Esophagus muscularis mucosa (tissue), 4 donors: ENCODE results near the gene SLC35F2. TPM values are rescaled to one million over a fixed set of nuclear protein-coding genes. Genes with fewer than 3 reads are reported as not detected.
A peak's percentile ranks its signal among the peaks of the same experiment; 100 is the strongest.

Experiments used
- DNase-seq: peaks from one replicate; pipeline ENCODE4 v3.0.0-alpha.2; 2017; ENCODE audit errors: extremely low spot score
- H3K27ac ChIP-seq, 4 donors: fragments of 200-600 bp; sonication (generic); replicated peaks in 1 of 4; 1 replicate in 3 of 4; 2 replicates in 1 of 4; pipeline ENCODE4 v1.5.1; 2016 to 2019; ENCODE audit warnings: mild to moderate bottlenecking in 1 of 4
- H3K27me3 ChIP-seq, 4 donors: fragments of 200-600 bp; sonication (generic); one replicate each; pipeline versions ENCODE4 v1.5.1 to v1.6.0; 2016 to 2019
- H3K36me3 ChIP-seq, 4 donors: fragments of 200-600 bp; sonication (generic); one replicate each; pipeline ENCODE4 v1.5.1; 2016 to 2019
- H3K4me1 ChIP-seq, 4 donors: fragments of 200-600 bp; sonication (generic); one replicate each; pipeline ENCODE4 v1.5.1; 2016 to 2019
- H3K4me3 ChIP-seq, 4 donors: fragments of 200-600 bp; sonication (generic); 1 replicate in 2 of 4; 2 replicates in 2 of 4; pipeline ENCODE4 v1.5.1; 2016 to 2019; ENCODE audit warnings: mild to moderate bottlenecking in 4 of 4, moderate library complexity in 1 of 4
- H3K9me3 ChIP-seq, 4 donors: fragments of 200-600 bp; sonication (generic); 1 replicate in 3 of 4; 2 replicates in 1 of 4; pipeline ENCODE4 v1.5.1; 2016 to 2019
- CTCF ChIP-seq, 3 experiments: fragments of 200-600 bp in 2 of 3; fragments of 450-650 bp in 1 of 3; sonication (generic) in 2 of 3; IDR thresholded peaks; one replicate each; pipeline ENCODE4 v1.5.1; 2017 to 2019; ENCODE audit warnings: antibody characterized with exemption in 3 of 3, mild to moderate bottlenecking in 2 of 3, moderate library complexity in 1 of 3
- EP300 ChIP-seq: sonication (generic); formaldehyde crosslinking; IDR thresholded peaks from one replicate; pipeline ENCODE4 v1.6.1; 2017; ENCODE audit warnings: antibody characterized with exemption
- POLR2A ChIP-seq: fragments of 450-650 bp; IDR thresholded peaks from one replicate; pipeline ENCODE4 v1.6.1; 2017; ENCODE audit warnings: antibody characterized with exemption, moderate library complexity, mild to moderate bottlenecking, low read depth
- POLR2AphosphoS5 ChIP-seq, 2 donors: sonication (generic); formaldehyde crosslinking; IDR thresholded peaks; one replicate each; pipeline ENCODE4 v1.6.1; 2017; ENCODE audit warnings: antibody characterized with exemption in 2 of 2
- WGBS: methylation state at CpG from one replicate; pipeline ENCODE4 v1.1.5; 2018; 5-methylcytosine and 5-hydroxymethylcytosine counted together
- intact Hi-C: fragments of 100-400 bp; cut with DNase I; formaldehyde crosslinking; loops from one replicate; pipeline ENCODE4 v1.15.1; 2023
- total RNA-seq, 4 donors: library from RNA; depleted of rRNA; stranded (reverse); fragments of >200 nt; gene quantifications; one replicate each; pipeline versions ENCODE4 v1.1.0 to v1.2.1, GENCODE V29; 2016

Gene SLC35F2
- total RNA-seq, 4 donors from 2014 or later = 2.1 to 4.1 (median 3.9) TPM

GRCh38 chr11:107780136-107780535, 78.5 kb downstream of the SLC35F2 start:
- no peak for TF ChIP-seq EP300
- no peak for TF ChIP-seq POLR2A
- no peaks in the 10 kb centered on the region for H3K36me3 ChIP-seq
- no peak overlapping the region for H3K4me3 ChIP-seq
- no peaks in the 10 kb centered on the region for H3K9me3 ChIP-seq
- intact Hi-C loops = no loop called here
- no peaks in the 10 kb centered on the region for H3K4me1 ChIP-seq
- DNase-seq = no peak
- H3K27ac ChIP-seq = no peak overlapping the region
- peaks cover 0 to 8% (median 0%) of the 10 kb centered on the region in 4 donors for H3K27me3 ChIP-seq
- WGBS = 44% methylated on average over 3 of the region's 3 CpGs

- WGBS = 83% methylated on average over 7 of the region's 7 CpGs
- Histone ChIP-seq H3K9me3 (no peaks in the 10 kb centered on the region), H3K4me1 (no peaks in the 10 kb centered on the region), H3K36me3 (no peaks in the 10 kb centered on the region), H3K4me3 (no peak overlapping the region), H3K27me3 (peaks cover 0 to 8% (median 0%) of the 10 kb centered on the region in 4 donors), H3K27ac (no peak overlapping the region)
- intact Hi-C loops = no loop called here
- no peak for DNase-seq
- TF ChIP-seq POLR2A (no peak), POLR2AphosphoS5 (IDR thresholded peaks at IDR 0.05) (no peak), CTCF (IDR thresholded peaks at IDR 0.05) (no peak), EP300 (no peak)
Observed at GRCh38 chr11:107778839-107779517, 79.6 kb downstream of the SLC35F2 start.

- TF ChIP-seq EP300 = no peak
- TF ChIP-seq CTCF (IDR thresholded peaks at IDR 0.05) = no peak
- no peak for TF ChIP-seq POLR2AphosphoS5 (IDR thresholded peaks at IDR 0.05)
- TF ChIP-seq POLR2A = no peak
- H3K4me3 ChIP-seq = no peak overlapping the region
- intact Hi-C loops = no loop called here
- DNase-seq = no peak
- peaks cover 0 to 8% (median 0%) of the 10 kb centered on the region in 4 donors for H3K27me3 ChIP-seq
- H3K36me3 ChIP-seq = no peaks in the 10 kb centered on the region
- no peaks in the 10 kb centered on the region for H3K4me1 ChIP-seq
- no peaks in the 10 kb centered on the region for H3K9me3 ChIP-seq
- H3K27ac ChIP-seq = no peak overlapping the region
- WGBS = 72% methylated on average over 2 of the region's 2 CpGs
Observed at GRCh38 chr11:107777110-107777509, 81.5 kb downstream of the SLC35F2 start.

- H3K27me3 ChIP-seq = peaks cover 0 to 2% (median 0%) of the 10 kb centered on the region in 4 donors
- no peak overlapping the region for H3K27ac ChIP-seq
- WGBS = 78% methylated on average over 6 of the region's 6 CpGs
- no peaks in the 10 kb centered on the region for H3K4me1 ChIP-seq
- DNase-seq = no peak
- intact Hi-C loops = no loop called here
- TF ChIP-seq EP300 = no peak
- TF ChIP-seq POLR2AphosphoS5 (IDR thresholded peaks at IDR 0.05) = no peak
- no peak for TF ChIP-seq POLR2A
- TF ChIP-seq CTCF (IDR thresholded peaks at IDR 0.05) = no peak
- no peak overlapping the region for H3K4me3 ChIP-seq
- H3K36me3 ChIP-seq = no peaks in the 10 kb centered on the region
- no peaks in the 10 kb centered on the region for H3K9me3 ChIP-seq
Observed at GRCh38 chr11:107776062-107776461, 82.5 kb downstream of the SLC35F2 start.

GRCh38 chr11:107770551-107770951, 88.0 kb downstream of the SLC35F2 start:
- H3K27me3 ChIP-seq = no peaks in the 10 kb centered on the region
- intact Hi-C loops = loop anchor here (5.0 kb wide), 2 partner anchors 193 to 208 kb away; no protein-coding TSS in a partner anchor

More at GRCh38 chr11:107770551-107770951, 88.0 kb downstream of the SLC35F2 start:
- TF ChIP-seq CTCF (IDR thresholded peaks at IDR 0.05) = no peak
- TF ChIP-seq POLR2A = no peak
- no peak for TF ChIP-seq POLR2AphosphoS5 (IDR thresholded peaks at IDR 0.05)
- no peak for TF ChIP-seq EP300
- peak; percentile 62 for DNase-seq
- Histone ChIP-seq H3K4me1 (peaks cover 0 to 6% (median 2%) of the 10 kb centered on the region in 4 donors), H3K4me3 (no peak overlapping the region), H3K36me3 (no peaks in the 10 kb centered on the region), H3K9me3 (no peaks in the 10 kb centered on the region), H3K27ac (no peak overlapping the region)
- 51% methylated on average over 3 of the region's 3 CpGs for WGBS
